Kidney capillary endothelial cell (primary cell): ENCODE data around the gene ST8SIA5.

ENCODE experiments used
- DNase-seq: peaks from one replicate; pipeline ENCODE4 v3.0.0-alpha.2; 2018; ENCODE audit warnings: low spot score

ST8SIA5 gene

GRCh38 chr18:46738491-46738890, 18.4 kb downstream of the ST8SIA5 start:
- DNase-seq: no peak

- no peak for DNase-seq
Measured at GRCh38 chr18:46736736-46737135, 20.1 kb downstream of the ST8SIA5 start.

GRCh38 chr18:46736135-46736534, 20.7 kb downstream of the ST8SIA5 start:
- DNase-seq: no peak

GRCh38 chr18:46734981-46735380, 21.9 kb downstream of the ST8SIA5 start:
- no peak for DNase-seq

GRCh38 chr18:46733872-46734271, 23.0 kb downstream of the ST8SIA5 start:
- DNase-seq: no peak

- no peak for DNase-seq
Measured at GRCh38 chr18:46732801-46733200, 24.1 kb downstream of the ST8SIA5 start.

GRCh38 chr18:46732201-46732600, 24.7 kb downstream of the ST8SIA5 start:
- no peak for DNase-seq

- no peak for DNase-seq
Measured at GRCh38 chr18:46731316-46731715, 25.5 kb downstream of the ST8SIA5 start.

GRCh38 chr18:46728219-46728930, 28.5 kb downstream of the ST8SIA5 start:
- DNase-seq: no peak

GRCh38 chr18:46727177-46727576, 29.7 kb downstream of the ST8SIA5 start:
- no peak for DNase-seq

- no peak for DNase-seq
Measured at GRCh38 chr18:46725310-46725709, 31.5 kb downstream of the ST8SIA5 start.

GRCh38 chr18:46723856-46724415, 32.9 kb downstream of the ST8SIA5 start:
- DNase-seq: no peak

GRCh38 chr18:46722051-46722450, 34.8 kb downstream of the ST8SIA5 start:
- no peak for DNase-seq

GRCh38 chr18:46721331-46721730, 35.5 kb downstream of the ST8SIA5 start:
- DNase-seq: no peak

- no peak for DNase-seq
Measured at GRCh38 chr18:46720521-46720920, 36.3 kb downstream of the ST8SIA5 start.

- no peak for DNase-seq
Measured at GRCh38 chr18:46720092-46720491, 36.8 kb downstream of the ST8SIA5 start.

- no peak for DNase-seq
Measured at GRCh38 chr18:46719388-46719787, 37.5 kb downstream of the ST8SIA5 start.

- DNase-seq: peak; percentile 96
Measured at GRCh38 chr18:46718501-46719341, 38.1 kb downstream of the ST8SIA5 start.

- DNase-seq: no peak
Measured at GRCh38 chr18:46716827-46717226, 40.0 kb downstream of the ST8SIA5 start.

GRCh38 chr18:46716336-46716735, 40.5 kb downstream of the ST8SIA5 start:
- DNase-seq: no peak

- no peak for DNase-seq
Measured at GRCh38 chr18:46715062-46715461, 41.8 kb downstream of the ST8SIA5 start.

- peak; percentile 92 for DNase-seq
Measured at GRCh38 chr18:46712406-46712805, 44.4 kb downstream of the ST8SIA5 start.

GRCh38 chr18:46711444-46711863, 45.4 kb downstream of the ST8SIA5 start:
- peak; percentile 48 for DNase-seq
